ENCODE measurements around the gene HPSE2. TPM values are rescaled to one million over a fixed set of nuclear protein-coding genes. Genes with fewer than 3 reads are reported as not detected.

The HPSE2 gene
- total RNA-seq, 1 experiment from 2014 or later: 0.20 TPM

- H3K9ac ChIP-seq (ENCODE audit: extremely low read depth, insufficient read length, low read length): no peak overlapping the region
- peaks cover 7 to 10% of the 10 kb centered on the region in 2 experiments for H3K9me3 Mint-ChIP-seq
- no peak for TF ChIP-seq CTCF (conservative IDR thresholded peaks at IDR 0.05)
- H3K4me2 ChIP-seq (ENCODE audit: insufficient read depth, insufficient read length, low read length): no peak overlapping the region
- H2BK5ac ChIP-seq (ENCODE audit: insufficient read length, low read length): no peak overlapping the region
- no peak for DNase-seq
- H3K27me3 ChIP-seq (ENCODE audit: insufficient read depth, low read length): no peaks in the 10 kb centered on the region
- no peaks in the 10 kb centered on the region for H3K9me3 ChIP-seq (ENCODE audit: control insufficient read depth, low read depth, low read length)
- H3K23me2 ChIP-seq (ENCODE audit: insufficient read length, low read depth, low read length, poor library complexity, severe bottlenecking): no peaks in the 10 kb centered on the region
- WGBS (ENCODE audit: extremely low coverage, insufficient read length, low lambda C conversion rate): no CpG with 5 or more reads among the region's 2 CpGs
- H3K18ac ChIP-seq (ENCODE audit: insufficient read length, low read depth, low read length): no peak overlapping the region
- H3K79me1 ChIP-seq (ENCODE audit: insufficient read depth, low read depth, low read length, poor library complexity, severe bottlenecking): no peaks in the 10 kb centered on the region
- H3K4me3 Mint-ChIP-seq: no peak overlapping the region
- H4K20me1 ChIP-seq (ENCODE audit: control insufficient read depth, insufficient read depth, insufficient read length): no peaks in the 10 kb centered on the region
- H4K8ac ChIP-seq (replicated peaks; ENCODE audit: insufficient read length, low read depth, low read length): no peak overlapping the region
- no peaks in the 10 kb centered on the region for H3K4me1 Mint-ChIP-seq
- H3K27me3 Mint-ChIP-seq (ENCODE audit: low read depth): peaks cover 2% of the 10 kb centered on the region; the same call in 1 of the 2 replicates
- no peak overlapping the region for H2BK20ac ChIP-seq (ENCODE audit: low read depth, low read length, poor library complexity, severe bottlenecking)
- H4K5ac ChIP-seq (ENCODE audit: insufficient read length, low read depth, low read length): no peak overlapping the region
- no peaks in the 10 kb centered on the region for H3K4me1 ChIP-seq (ENCODE audit: insufficient read depth, low read length)
- H3K79me2 ChIP-seq (ENCODE audit: insufficient read depth, low read length): no peaks in the 10 kb centered on the region
- no peak overlapping the region for H3K56ac ChIP-seq (ENCODE audit: insufficient read length, low read depth, low read length)
- H3K4ac ChIP-seq (ENCODE audit: low read depth, low read length): no peak overlapping the region
- H2AK5ac ChIP-seq (ENCODE audit: insufficient read length, low read length): no peak overlapping the region
- H2BK120ac ChIP-seq (ENCODE audit: low read depth, low read length, poor library complexity, severe bottlenecking): no peak overlapping the region
- H4K91ac ChIP-seq (ENCODE audit: insufficient read length, low read depth, low read length): no peak overlapping the region
- no peak overlapping the region for H3K14ac ChIP-seq (ENCODE audit: insufficient read depth, low read length)
- no peaks in the 10 kb centered on the region for H3K36me3 Mint-ChIP-seq (ENCODE audit: insufficient read depth in 1 of 3, low read depth in 3 of 3)
- no peak overlapping the region for H2BK12ac ChIP-seq (ENCODE audit: insufficient read length, low read depth, low read length)
- H3K27ac Mint-ChIP-seq: no peak overlapping the region
- no peak overlapping the region for H3K27ac ChIP-seq (ENCODE audit: insufficient read length, low read depth, low read length)
- H3T11ph ChIP-seq (ENCODE audit: low read length): no peak overlapping the region
- no peak overlapping the region for H2AFZ ChIP-seq (ENCODE audit: low read length)
- H3K23ac ChIP-seq (ENCODE audit: insufficient read length, low read depth, low read length): no peak overlapping the region
- H2BK15ac ChIP-seq (ENCODE audit: low read depth, low read length): no peak overlapping the region
Measured at GRCh38 chr10:98795467-98795866, 440.2 kb downstream of the HPSE2 start.
